Endothelial cell of umbilical vein (primary cell): Measurements from ENCODE around the gene AGFG2. TPM values are rescaled to one million over a fixed set of nuclear protein-coding genes. Genes with fewer than 3 reads are reported as not detected.

Experiments used
- BruUV-seq: library from RNA; stranded (reverse); fragments of 400-500 nt; replicated peaks from 2 replicates; lab custom pipeline; 2021; lab: Mats Ljungman, UMichigan
- CTCF ChIA-PET: fragments of 300-600, 350-600 bp; sonication (Branson Sonifier 250); formaldehyde crosslinking; loops from one replicate; lab custom pipeline; 2021; ENCODE audit warnings: antibody characterized with exemption, inconsistent platforms; lab: Charles Lee
- POLR2A ChIA-PET: fragments of 300-600, 350-600 bp; sonication (Branson Sonifier 250); formaldehyde crosslinking; loops from one replicate; lab custom pipeline; 2021; ENCODE audit warnings: antibody characterized with exemption, inconsistent platforms; lab: Charles Lee
- DNase-seq: peaks from one replicate; pipeline ENCODE4 v3.0.0-alpha.2; 2011; ENCODE audit warnings: low read depth, low spot score
- FAIRE-seq: peaks from 2 replicates; lab custom pipeline; 2011; peaks lifted over from hg19 to GRCh38; lab: Jason Lieb, UNC
- H2AFZ ChIP-seq: 2 replicates; pipeline ENCODE4 v1.6.0; 2012; ENCODE audit warnings: low read depth, low read length, control low read depth, inconsistent platforms
- H3K27ac ChIP-seq: 2 replicates; pipeline ENCODE4 v1.5.1; 2011; ENCODE audit warnings: low read depth, mild to moderate bottlenecking, control low read depth, low read length, moderate library complexity; ENCODE audit not compliant: insufficient read depth
- H3K27me3 ChIP-seq, 2 experiments: 2 replicates each; pipeline versions ENCODE4 v1.6.0 to v1.6.1; 2011; ENCODE audit warnings: low read length in 2 of 2, mixed read lengths in 1 of 2; ENCODE audit not compliant: control insufficient read depth in 2 of 2, insufficient read depth in 2 of 2
- H3K36me3 ChIP-seq, 2 experiments: 2 replicates in 1 of 2; 3 replicates in 1 of 2; pipeline ENCODE4 v1.5.1; 2011; ENCODE audit warnings: low read length in 2 of 2, mild to moderate bottlenecking in 1 of 2, moderate library complexity in 1 of 2; ENCODE audit not compliant: control insufficient read depth in 2 of 2, insufficient read depth in 2 of 2; ENCODE audit errors: extremely low read depth in 1 of 2
- H3K4me1 ChIP-seq: 3 replicates; pipeline ENCODE4 v1.5.1; 2011; ENCODE audit warnings: mild to moderate bottlenecking, low read length; ENCODE audit not compliant: control insufficient read depth, insufficient read depth; ENCODE audit errors: extremely low read depth
- H3K4me2 ChIP-seq: 2 replicates; pipeline ENCODE4 v1.6.1; 2011; ENCODE audit warnings: low read length, control low read depth, mixed read lengths; ENCODE audit not compliant: insufficient read depth
- H3K4me3 ChIP-seq, 3 experiments: fragments of 200-600 bp in 1 of 3; sonication (generic), shearing (Covaris generic) in 1 of 3; replicated peaks in 1 of 3; 2 replicates each; pipeline ENCODE4 v1.5.1; 2011 to 2016; ENCODE audit warnings: control low read depth in 3 of 3, low read length in 3 of 3, mild to moderate bottlenecking in 2 of 3, inconsistent platforms in 1 of 3, low read depth in 1 of 3, moderate library complexity in 1 of 3; ENCODE audit not compliant: insufficient read depth in 1 of 3
- H3K79me2 ChIP-seq: 2 replicates; pipeline ENCODE4 v1.6.0; 2012; ENCODE audit warnings: low read length, inconsistent platforms; ENCODE audit not compliant: control insufficient read depth, insufficient read depth
- H3K9ac ChIP-seq: replicated peaks from 2 replicates; pipeline ENCODE3; 2011; ENCODE audit warnings: low read length, control low read depth; ENCODE audit not compliant: insufficient read depth; ENCODE audit errors: extremely low read depth
- H3K9me1 ChIP-seq: replicated peaks from 3 replicates; pipeline ENCODE4 v1.6.0; 2011; ENCODE audit warnings: mild to moderate bottlenecking, low read length; ENCODE audit not compliant: control insufficient read depth, insufficient read depth; ENCODE audit errors: extremely low read depth
- H3K9me3 ChIP-seq: replicated peaks from 2 replicates; pipeline ENCODE4 v1.5.1; 2012; ENCODE audit warnings: low read length, inconsistent platforms; ENCODE audit not compliant: control insufficient read depth, insufficient read depth
- H4K20me1 ChIP-seq: replicated peaks from 2 replicates; pipeline ENCODE3; 2011; ENCODE audit warnings: mild to moderate bottlenecking, low read length; ENCODE audit not compliant: control insufficient read depth, insufficient read depth; ENCODE audit errors: extremely low read depth
- CTCF ChIP-seq, 2 donors: IDR thresholded peaks; 1 replicate in 1 of 2; 2 replicates in 1 of 2; pipeline ENCODE4 v1.5.1; 2011; ENCODE audit warnings: low read length in 2 of 2, mild to moderate bottlenecking in 2 of 2, moderate library complexity in 2 of 2, control low read depth in 1 of 2, inconsistent platforms in 1 of 2, low read depth in 1 of 2; ENCODE audit not compliant: insufficient read depth in 1 of 2; ENCODE audit errors: extremely low read depth in 1 of 2
- EZH2 ChIP-seq: IDR thresholded peaks from 2 replicates; pipeline ENCODE4 v1.6.1; 2012; ENCODE audit warnings: borderline replicate concordance, low read depth, mild to moderate bottlenecking, moderate library complexity, low read length, inconsistent platforms; ENCODE audit not compliant: severe bottlenecking
- FOS ChIP-seq: IDR thresholded peaks from 2 replicates; pipeline ENCODE4 v1.6.1; 2011; ENCODE audit warnings: mild to moderate bottlenecking, low read length, moderate library complexity, borderline replicate concordance; ENCODE audit not compliant: insufficient read depth
- GATA2 ChIP-seq: IDR thresholded peaks from 2 replicates; pipeline ENCODE4 v1.7.0; 2011; ENCODE audit warnings: low read depth, mild to moderate bottlenecking, moderate library complexity, mixed read lengths, low read length; ENCODE audit not compliant: insufficient read length, insufficient read depth
- JUN ChIP-seq: IDR thresholded peaks from 2 replicates; pipeline ENCODE4 v1.6.1; 2011; ENCODE audit warnings: borderline replicate concordance, low read depth; ENCODE audit not compliant: insufficient read length, insufficient read depth
- MAX ChIP-seq: IDR thresholded peaks from 2 replicates; pipeline ENCODE4 v1.6.1; 2011; ENCODE audit not compliant: insufficient read depth, insufficient read length
- MYC ChIP-seq: IDR thresholded peaks from one replicate; pipeline ENCODE4 v1.6.1; 2011; ENCODE audit warnings: mild to moderate bottlenecking, low read depth, low read length
- POLR2A ChIP-seq: IDR thresholded peaks from 2 replicates; pipeline ENCODE4 v1.6.1; 2012; ENCODE audit warnings: low read depth, mild to moderate bottlenecking, control low read depth, low read length
- POLR2AphosphoS5 ChIP-seq: IDR thresholded peaks from 2 replicates; pipeline ENCODE4 v1.6.1; 2012; ENCODE audit warnings: low read depth, mild to moderate bottlenecking, control low read depth, low read length, moderate library complexity; ENCODE audit not compliant: insufficient read depth
- dilution Hi-C: fragments of 300-500 bp; cut with MboI; formaldehyde crosslinking; loops from one replicate; pipeline ENCODE4 v1.15.0; 2019; ENCODE audit warnings: low sequenced_read_pairs; ENCODE audit not compliant: extremely low pct_ligation_motif_present
- intact Hi-C: fragments of 100-400 bp; cut with micrococcal nuclease; formaldehyde crosslinking; loops from one replicate; pipeline ENCODE4 v1.10.0; 2022
- polyA plus RNA-seq, 4 experiments: library from polyadenylated mRNA; depleted of rRNA in 3 of 4; stranded (reverse) in 3 of 4; unstranded in 1 of 4; fragments of >200 nt; gene quantifications; 2 replicates each; pipeline versions ENCODE4 v1.2.1 to v1.2.3, GENCODE V29; 2011 to 2012; ENCODE audit warnings: missing spikeins in 1 of 4
- total RNA-seq: library from RNA; stranded (reverse); gene quantifications from 2 replicates; pipeline ENCODE4 v1.2.3, GENCODE V29; 2021

The AGFG2 gene
- total and polyA plus RNA-seq, 2 donors (not counting 3 experiments of a cell fraction or from before 2014, with no cell fraction given) = 33.6 to 44.6 TPM

DNA sequence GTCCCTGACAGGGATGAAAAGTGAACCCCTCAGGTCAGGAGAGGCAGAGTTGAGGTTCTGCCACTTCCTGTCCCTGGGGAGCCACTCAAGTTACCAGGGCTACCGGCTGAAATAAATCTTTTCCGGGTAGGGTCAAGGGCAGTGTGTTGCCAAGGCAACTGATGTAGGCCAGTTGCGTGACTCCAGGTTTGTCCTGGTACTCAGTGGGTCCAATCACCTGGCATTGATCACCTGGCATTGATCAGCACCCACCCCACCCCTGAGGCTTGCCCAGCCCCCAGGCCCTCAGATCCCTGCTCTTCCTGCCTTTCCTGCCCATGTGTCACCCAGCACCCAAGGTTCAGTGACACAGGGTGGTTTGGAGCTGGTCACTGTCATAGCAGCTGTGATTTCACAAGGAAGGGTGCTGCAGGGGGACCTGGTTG is 28.8 kb downstream of the AGFG2 start:
- H3K4me2 ChIP-seq = no peak overlapping the region
- FAIRE-seq = no peak
- no peaks in the 10 kb centered on the region for H3K27me3 ChIP-seq
- BruUV-seq = no TSS peak
- no peak overlapping the region for H3K4me3 ChIP-seq
- no peak for DNase-seq
- H3K9ac ChIP-seq = no peak overlapping the region
- H3K9me3 ChIP-seq = no peaks in the 10 kb centered on the region
- H2AFZ ChIP-seq = no peak overlapping the region
- no peaks in the 10 kb centered on the region for H3K9me1 ChIP-seq
- H3K79me2 ChIP-seq = no peaks in the 10 kb centered on the region
- TF ChIP-seq POLR2A (peak; percentile 16), JUN (no peak), GATA2 (no peak), MAX (no peak)
- CTCF ChIA-PET = interaction anchor here (2.1 to 2.3 kb wide), 2 partner anchors 18 to 98 kb away, joined by 7 to 13 read pairs; partner anchors contain the start of genes FBXO24 and LRCH4
- peaks cover 0 to 9% of the 10 kb centered on the region in 2 experiments for H3K36me3 ChIP-seq
- no peaks in the 10 kb centered on the region for H4K20me1 ChIP-seq
- dilution Hi-C loops (no loop called here), intact Hi-C loops (no loop called here)
- peaks cover 11% of the 10 kb centered on the region for H3K4me1 ChIP-seq
- POLR2A ChIA-PET = no interaction called here
- no peak overlapping the region for H3K27ac ChIP-seq

- DNase-seq (no peak), FAIRE-seq (no peak)
- H3K4me3 ChIP-seq = no peak overlapping the region
- intact Hi-C loops (no loop called here), dilution Hi-C loops (no loop called here)
- H3K4me1 ChIP-seq = peaks cover 11% of the 10 kb centered on the region
- CTCF ChIA-PET = interaction anchor here (0.5 to 2.3 kb wide), 7 partner anchors 9 to 122 kb away, joined by 3 to 13 read pairs (median 4); partner anchors contain the start of genes FBXO24 and LRCH4
- H3K9me3 ChIP-seq = no peaks in the 10 kb centered on the region
- H3K36me3 ChIP-seq = peaks cover 0 to 4% of the 10 kb centered on the region in 2 experiments
- H2AFZ ChIP-seq = no peak overlapping the region
- no peak overlapping the region for H3K27ac ChIP-seq
- H4K20me1 ChIP-seq = no peaks in the 10 kb centered on the region
- no TSS peak for BruUV-seq
- POLR2A ChIA-PET = interaction anchor here (0.5 kb wide), 1 partner anchor 42 kb away, joined by 3 read pairs; no protein-coding TSS in a partner anchor
- H3K9ac ChIP-seq = no peak overlapping the region
- no peaks in the 10 kb centered on the region for H3K79me2 ChIP-seq
- no peaks in the 10 kb centered on the region for H3K27me3 ChIP-seq
- TF ChIP-seq MYC (no peak), POLR2AphosphoS5 (no peak), MAX (no peak), POLR2A (peak; percentile 16), FOS (no peak), JUN (no peak), EZH2 (no peak), CTCF (IDR thresholded peaks at IDR 0.05; ENCODE audit: extremely low read depth in 1 of 2, insufficient read depth in 1 of 2, low read depth in 1 of 2, low read length in 2 of 2) (no peak), GATA2 (no peak)
- H3K9me1 ChIP-seq = no peaks in the 10 kb centered on the region
- no peak overlapping the region for H3K4me2 ChIP-seq
Observed at GRCh38 chr7:100568176-100568895, 29.3 kb downstream of the AGFG2 start.
